OCI-LY7 (cell line): Measurements from ENCODE around the gene TMEM270. TPM values are rescaled to one million over a fixed set of nuclear protein-coding genes. Genes with fewer than 3 reads are reported as not detected.

Source experiments
- BruUV-seq: library from RNA; stranded (reverse); fragments of 400-500 nt; replicated peaks from 2 replicates; lab custom pipeline; 2021; lab: Mats Ljungman, UMichigan
- CTCF ChIA-PET: fragments of 300-600 bp; sonication (Branson Sonifier 250); formaldehyde crosslinking; loops from one replicate; lab custom pipeline; 2022; ENCODE audit warnings: antibody characterized with exemption; ENCODE audit not compliant: unreplicated experiment; lab: Charles Lee
- POLR2A ChIA-PET: fragments of 300-600 bp; sonication (Branson Sonifier 250); formaldehyde crosslinking; loops from one replicate; lab custom pipeline; 2022; ENCODE audit warnings: antibody characterized with exemption; lab: Charles Lee
- DNase-seq: peaks from one replicate; pipeline ENCODE4 v3.0.0-alpha.2; 2015; ENCODE audit warnings: low spot score
- H2AFZ ChIP-seq: fragments of 200-600 bp; sonication (generic), shearing (Covaris generic); 2 replicates; pipeline ENCODE4 v1.6.1; 2014; ENCODE audit warnings: mild to moderate bottlenecking, antibody characterized with exemption, low read length, moderate library complexity
- H3K27ac ChIP-seq: fragments of 200-600 bp; sonication (generic); 2 replicates; pipeline ENCODE4 v1.5.1; 2014; ENCODE audit warnings: mixed run types, low read depth, mild to moderate bottlenecking, moderate library complexity, low read length, inconsistent platforms; ENCODE audit not compliant: poor library complexity, severe bottlenecking
- H3K36me3 ChIP-seq: fragments of 200-600 bp; sonication (generic); 2 replicates; pipeline ENCODE4 v1.6.1; 2014; ENCODE audit warnings: mild to moderate bottlenecking, antibody characterized with exemption, low read length, moderate library complexity, mixed read lengths; ENCODE audit not compliant: insufficient read depth
- H3K4me1 ChIP-seq: fragments of 200-600 bp; sonication (generic); 2 replicates; pipeline ENCODE4 v1.5.1; 2014; ENCODE audit warnings: mild to moderate bottlenecking, low read length; ENCODE audit not compliant: insufficient read depth, poor library complexity, severe bottlenecking
- H3K4me2 ChIP-seq: fragments of 200-600 bp; sonication (generic); 2 replicates; pipeline ENCODE4 v1.6.1; 2014; ENCODE audit warnings: mild to moderate bottlenecking, low read length
- H3K4me3 ChIP-seq: fragments of 200-600 bp; sonication (generic); 2 replicates; pipeline ENCODE4 v1.5.1; 2014; ENCODE audit warnings: mild to moderate bottlenecking, low read depth, low read length; ENCODE audit not compliant: poor library complexity, severe bottlenecking
- H3K79me2 ChIP-seq: fragments of 200-600 bp; sonication (generic); 2 replicates; pipeline ENCODE4 v1.6.1; 2016; ENCODE audit warnings: low read depth, mild to moderate bottlenecking, low read length, moderate library complexity, mixed read lengths; ENCODE audit not compliant: insufficient read depth
- H3K9me2 ChIP-seq: fragments of 200-600 bp; sonication (generic); 2 replicates; pipeline ENCODE4 v1.6.1; 2016; ENCODE audit warnings: mild to moderate bottlenecking, low read length, mixed read lengths; ENCODE audit not compliant: insufficient read depth
- H3K9me3 ChIP-seq: fragments of 200-600 bp; sonication (generic); 2 replicates; pipeline ENCODE4 v1.6.1; 2014; ENCODE audit warnings: mild to moderate bottlenecking, mixed run types, low read length, mixed read lengths
- H4K20me1 ChIP-seq: fragments of 200-600 bp; sonication (generic); 2 replicates; pipeline ENCODE4 v1.6.1; 2014; ENCODE audit warnings: mild to moderate bottlenecking, antibody characterized with exemption, low read length, moderate library complexity, mixed read lengths; ENCODE audit not compliant: insufficient read depth
- CTCF ChIP-seq: fragments of 200-600 bp; sonication (generic); conservative IDR thresholded peaks from 2 replicates; pipeline ENCODE4 v1.5.1; 2014; ENCODE audit warnings: mild to moderate bottlenecking, antibody characterized with exemption, low read length, moderate library complexity, mixed read lengths
- EZH2phosphoT487 ChIP-seq: fragments of 200-600 bp; sonication (generic); IDR thresholded peaks from 2 replicates; pipeline ENCODE4 v1.6.1; 2018; ENCODE audit warnings: low read depth, borderline replicate concordance, mild to moderate bottlenecking, mixed run types, antibody characterized with exemption, low read length, moderate library complexity, mixed read lengths
- intact Hi-C: fragments of 100-400 bp; cut with micrococcal nuclease; formaldehyde crosslinking; loops from one replicate; pipeline ENCODE4 v1.10.0; 2022; ENCODE audit not compliant: unreplicated experiment
- total RNA-seq, 2 experiments: library from RNA; depleted of rRNA in 1 of 2; stranded (reverse); fragments of >200 nt in 1 of 2; shearing (Covaris generic) in 1 of 2; gene quantifications; 2 replicates each; pipeline ENCODE4 v1.2.3, GENCODE V29; 2014 to 2022

Gene TMEM270
- total RNA-seq, 2 experiments from 2014 or later, result not detected

- CTCF ChIA-PET, result interaction anchor here (0.5 to 0.6 kb wide), 2 partner anchors 103 to 395 kb away, joined by 3 read pairs; no protein-coding TSS in a partner anchor
- H2AFZ ChIP-seq, result no peak overlapping the region
- no peaks in the 10 kb centered on the region for H3K79me2 ChIP-seq
- TF ChIP-seq CTCF, result no peak
- TF ChIP-seq EZH2phosphoT487, result no peak
- no TSS peak for BruUV-seq
- H4K20me1 ChIP-seq, result no peaks in the 10 kb centered on the region
- no peak for DNase-seq
- H3K27ac ChIP-seq, result no peak overlapping the region
- H3K9me3 ChIP-seq, result no peaks in the 10 kb centered on the region
- H3K9me2 ChIP-seq, result no peaks in the 10 kb centered on the region
- H3K4me2 ChIP-seq, result no peak overlapping the region
- H3K36me3 ChIP-seq, result no peaks in the 10 kb centered on the region
- H3K4me3 ChIP-seq, result no peak overlapping the region
- POLR2A ChIA-PET, result no interaction called here
- intact Hi-C loops, result no loop called here
- H3K4me1 ChIP-seq, result no peaks in the 10 kb centered on the region
These were observed 35.5 kb downstream of the TMEM270 start for GRCh38 chr7:73896454-73896853.

GRCh38 chr7:73899731-73900142 lies 38.8 kb downstream of the TMEM270 start:
- H3K4me2 ChIP-seq, result no peak overlapping the region
- intact Hi-C loops, result no loop called here
- H3K79me2 ChIP-seq, result no peaks in the 10 kb centered on the region
- no peak overlapping the region for H3K27ac ChIP-seq
- ChIA-PET CTCF (no interaction called here), POLR2A (no interaction called here)
- H3K4me1 ChIP-seq, result no peaks in the 10 kb centered on the region
- no peak for TF ChIP-seq EZH2phosphoT487
- no peak for TF ChIP-seq CTCF
- no peaks in the 10 kb centered on the region for H3K9me2 ChIP-seq
- no peak for DNase-seq
- H3K4me3 ChIP-seq, result no peak overlapping the region
- H2AFZ ChIP-seq, result no peak overlapping the region
- no peaks in the 10 kb centered on the region for H4K20me1 ChIP-seq
- BruUV-seq, result no TSS peak
- H3K36me3 ChIP-seq, result no peaks in the 10 kb centered on the region
- H3K9me3 ChIP-seq, result no peaks in the 10 kb centered on the region

GRCh38 chr7:73900286-73900685 lies 39.3 kb downstream of the TMEM270 start:
- Histone ChIP-seq H3K9me3 (no peaks in the 10 kb centered on the region), H3K9me2 (no peaks in the 10 kb centered on the region), H3K27ac (no peak overlapping the region), H3K36me3 (no peaks in the 10 kb centered on the region), H3K4me3 (no peak overlapping the region), H3K4me1 (no peaks in the 10 kb centered on the region), H3K79me2 (no peaks in the 10 kb centered on the region), H3K4me2 (no peak overlapping the region), H2AFZ (no peak overlapping the region), H4K20me1 (no peaks in the 10 kb centered on the region)
- BruUV-seq, result no TSS peak
- intact Hi-C loops, result no loop called here
- ChIA-PET POLR2A (no interaction called here), CTCF (no interaction called here)
- DNase-seq, result no peak
- TF ChIP-seq CTCF (no peak), EZH2phosphoT487 (no peak)
